HG03175 (cell line): Measurements from ENCODE around the gene CYP2A6.

Source experiments
- ATAC-seq: cut with Tn5 transposase; IDR thresholded peaks from one replicate; pipeline ENCODE4 v1.9.1; 2021; ENCODE audit warnings: mild to moderate bottlenecking, moderate library complexity; ENCODE audit not compliant: unreplicated experiment

Gene CYP2A6

GRCh38 chr19:40803857-40804782, 46.1 kb downstream of the CYP2A6 start:
- ATAC-seq: peak; percentile 35

GRCh38 chr19:40803170-40803856, 46.9 kb downstream of the CYP2A6 start:
- no peak for ATAC-seq

GRCh38 chr19:40802300-40803169, 47.7 kb downstream of the CYP2A6 start:
- ATAC-seq: no peak

- ATAC-seq: no peak
Measured at GRCh38 chr19:40801426-40802299, 48.6 kb downstream of the CYP2A6 start.

GRCh38 chr19:40800997-40801377, 49.3 kb downstream of the CYP2A6 start:
- no peak for ATAC-seq

GRCh38 chr19:40800339-40800996, 49.8 kb downstream of the CYP2A6 start:
- no peak for ATAC-seq

- ATAC-seq: no peak
Measured at GRCh38 chr19:40799558-40800338, 50.5 kb downstream of the CYP2A6 start.

GRCh38 chr19:40798683-40799557, 51.3 kb downstream of the CYP2A6 start, which contains the start of gene EGLN2:
Gene EGLN2 (plus strand): TSS chr19:40799191. CDS start chr19:40800573, 1,382 bp downstream.
- peak; percentile 75 for ATAC-seq

GRCh38 chr19:40797963-40798682, 52.1 kb downstream of the CYP2A6 start:
- no peak for ATAC-seq

GRCh38 chr19:40797166-40797962, 52.9 kb downstream of the CYP2A6 start:
- ATAC-seq: no peak
